HG03457 (cell line): Measurements from ENCODE around the gene AFF3.

Experiments
- ATAC-seq: cut with Tn5 transposase; IDR thresholded peaks from one replicate; pipeline ENCODE4 v1.9.1; 2021; ENCODE audit warnings: moderate number of reproducible peaks; ENCODE audit not compliant: unreplicated experiment

The AFF3 gene

GRCh38 chr2:100016756-100017155 is 125.6 kb downstream of the AFF3 start:
- ATAC-seq = no peak

GRCh38 chr2:100015849-100016248 is 126.5 kb downstream of the AFF3 start:
- no peak for ATAC-seq

DNA sequence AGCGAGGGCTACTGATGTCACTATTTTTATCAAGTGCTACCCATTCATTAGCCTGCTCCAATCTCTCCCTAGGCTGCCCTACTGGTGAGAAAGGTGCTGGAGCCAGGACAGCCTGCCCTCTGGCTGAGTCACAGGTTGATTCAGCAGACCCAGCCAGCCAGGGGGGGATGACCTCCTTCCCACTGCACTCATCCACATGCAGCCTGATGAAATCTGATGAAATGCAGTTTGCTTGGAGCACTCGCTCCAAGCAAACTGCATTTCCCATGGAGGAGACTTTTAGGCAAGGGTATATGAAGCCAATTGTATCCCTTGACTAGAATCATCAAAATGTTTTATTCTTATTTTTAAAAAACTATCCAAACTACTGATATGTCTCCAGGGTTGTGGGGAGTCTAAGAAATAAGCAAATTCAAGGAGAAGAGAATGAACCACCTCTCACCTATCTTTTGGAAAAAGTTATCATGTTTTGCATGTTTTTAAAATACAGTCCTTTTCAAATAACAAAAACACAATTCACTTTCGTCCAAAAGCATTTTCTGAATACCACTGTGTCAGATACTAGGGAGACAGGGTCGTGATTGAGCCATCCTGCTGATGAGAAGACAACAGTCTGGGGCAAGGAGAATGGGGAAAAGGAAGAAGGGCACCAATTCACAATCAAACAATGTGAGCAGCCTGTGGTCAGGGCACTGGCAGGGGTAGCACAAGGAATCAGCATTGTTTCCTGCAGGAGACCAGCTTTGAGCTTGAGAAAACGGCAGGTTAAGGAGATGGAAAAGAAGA is 128.3 kb downstream of the AFF3 start:
- no peak for ATAC-seq

DNA sequence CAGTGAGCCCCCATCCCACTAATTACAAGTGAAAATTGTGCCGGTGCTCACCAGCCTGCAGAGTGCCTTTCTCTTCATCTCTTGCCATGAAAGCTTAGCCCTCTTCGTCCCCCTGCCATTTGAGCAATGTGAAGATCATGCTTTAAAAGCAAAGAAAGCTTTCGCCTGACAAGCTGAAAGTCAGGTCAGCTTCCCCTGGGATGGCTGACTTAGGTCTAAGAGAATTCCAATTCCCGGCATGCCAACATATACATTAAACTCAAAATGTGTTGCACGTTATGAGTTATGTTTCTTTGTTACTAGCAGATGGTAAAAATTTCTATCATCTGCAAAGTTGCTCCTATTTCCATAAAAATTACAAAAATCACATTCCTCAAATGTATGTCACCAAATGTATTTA is 129.8 kb downstream of the AFF3 start:
- ATAC-seq = no peak

DNA sequence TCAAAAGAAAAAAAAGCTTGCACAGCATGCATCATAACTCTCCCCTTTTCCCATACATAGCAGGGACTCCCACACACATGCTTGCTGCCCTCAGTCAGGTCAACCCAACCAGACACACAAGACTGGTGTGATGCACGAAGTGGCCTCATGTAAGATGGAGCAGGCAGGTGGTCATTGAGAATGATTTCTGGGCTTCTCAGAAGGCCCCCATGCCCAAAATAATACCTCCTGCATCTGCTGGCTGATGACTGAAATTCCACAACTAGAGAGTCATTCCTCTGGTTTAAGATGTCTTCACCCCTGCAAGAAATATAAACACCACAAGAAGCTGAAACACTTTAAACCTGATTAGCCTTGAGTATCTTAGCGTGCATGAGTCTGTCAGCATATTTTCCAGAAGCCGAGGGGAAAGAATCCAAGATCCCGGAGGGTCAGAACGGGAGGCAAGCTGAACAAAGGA is 131.1 kb downstream of the AFF3 start:
- no peak for ATAC-seq

DNA sequence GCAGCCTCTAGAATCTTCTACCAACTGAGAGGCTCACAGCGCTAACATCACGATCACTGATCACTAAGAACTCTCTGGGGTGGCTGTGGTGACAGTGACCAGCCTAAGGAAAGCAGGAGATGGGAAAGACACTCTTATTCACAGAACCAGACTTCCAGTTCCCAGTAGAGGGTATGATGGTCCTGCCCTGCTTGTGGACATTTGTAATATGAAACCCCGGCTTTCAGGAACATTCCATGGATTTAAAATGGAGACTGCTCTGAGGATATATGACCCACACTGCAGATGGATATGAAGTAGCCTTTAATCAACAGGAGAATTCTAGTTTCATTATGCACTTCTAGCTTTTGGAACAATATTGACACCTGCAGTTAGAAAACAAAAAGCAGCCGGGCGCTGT is 131.8 kb downstream of the AFF3 start:
- no peak for ATAC-seq

- ATAC-seq = no peak
Measured at GRCh38 chr2:100009743-100010142, 132.6 kb downstream of the AFF3 start.

DNA sequence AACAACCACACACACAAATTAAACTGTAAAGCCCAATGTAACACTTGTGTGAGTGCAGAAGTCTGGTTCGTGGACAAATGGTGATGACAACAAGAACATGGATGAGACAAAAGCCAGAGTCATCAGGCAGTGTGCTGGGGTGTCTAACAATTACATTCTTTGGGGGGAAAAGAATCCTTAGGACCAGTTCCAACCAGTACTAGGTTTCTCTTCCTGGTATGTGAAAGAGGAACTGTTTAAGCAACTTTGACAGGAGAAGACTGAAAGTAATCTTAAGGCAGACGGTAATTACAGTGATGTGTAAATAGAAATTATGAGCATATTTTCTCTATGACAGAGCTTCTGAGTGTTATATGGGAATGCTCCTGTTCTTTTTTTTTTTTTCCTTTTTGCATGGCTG is 133.4 kb downstream of the AFF3 start:
- no peak for ATAC-seq

- no peak for ATAC-seq
Measured at GRCh38 chr2:100006516-100006915, 135.9 kb downstream of the AFF3 start.

GRCh38 chr2:100004959-100005387 is 137.4 kb downstream of the AFF3 start:
- no peak for ATAC-seq

- ATAC-seq = no peak
Measured at GRCh38 chr2:100004348-100004884, 138.0 kb downstream of the AFF3 start.

DNA sequence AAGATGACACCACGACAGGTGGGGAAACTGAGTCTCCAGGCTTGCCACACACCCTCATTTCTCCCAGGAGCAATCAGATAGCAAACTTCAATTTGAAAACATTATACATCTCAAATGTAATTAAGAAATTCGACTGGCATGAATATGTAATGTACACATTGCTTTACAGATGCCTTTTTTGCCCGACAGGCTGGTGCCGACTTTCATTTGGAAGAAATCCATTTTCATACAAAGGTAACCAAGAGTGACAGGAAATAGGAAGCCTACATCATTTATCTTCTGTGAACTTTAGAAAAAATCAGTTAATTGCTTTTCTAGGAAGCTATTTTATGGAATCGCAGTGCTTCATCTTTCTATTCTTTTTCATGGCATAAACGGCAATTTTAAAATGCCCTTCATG is 140.3 kb downstream of the AFF3 start:
- ATAC-seq = no peak

- no peak for ATAC-seq
Measured at GRCh38 chr2:100000915-100001707, 141.3 kb downstream of the AFF3 start.

DNA sequence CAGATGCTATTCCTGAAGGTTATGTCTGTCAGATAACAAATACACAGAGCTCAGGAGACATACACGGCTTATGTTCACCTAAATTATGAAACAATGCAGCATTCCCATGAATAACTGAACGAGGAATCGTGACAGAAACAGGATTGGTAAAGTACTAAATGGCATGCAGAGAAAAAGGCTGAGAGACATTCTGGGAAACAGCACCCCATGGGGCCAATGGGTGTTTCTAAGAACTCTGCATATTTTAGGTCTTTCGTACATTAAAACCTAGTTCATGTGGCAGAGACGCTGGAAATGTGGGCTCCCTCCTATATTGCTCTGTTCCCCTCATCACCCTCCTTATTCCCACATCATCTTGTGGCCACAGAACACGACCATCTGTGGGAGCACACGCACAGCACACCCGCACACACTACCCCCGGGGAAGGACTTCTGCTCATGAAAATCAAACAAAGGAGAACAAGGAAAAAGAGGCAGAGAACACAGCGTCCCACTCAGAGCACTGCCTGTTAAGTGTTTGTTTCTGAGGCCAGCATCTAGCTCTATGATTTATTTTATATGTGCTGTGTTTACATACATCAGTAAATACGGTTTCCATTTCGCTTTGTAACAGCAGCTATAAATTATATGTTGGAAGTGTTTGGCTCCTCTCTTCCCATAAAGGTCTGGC is 143.6 kb downstream of the AFF3 start:
- no peak for ATAC-seq

GRCh38 chr2:99989905-99990304 is 152.5 kb downstream of the AFF3 start:
- ATAC-seq = no peak

DNA sequence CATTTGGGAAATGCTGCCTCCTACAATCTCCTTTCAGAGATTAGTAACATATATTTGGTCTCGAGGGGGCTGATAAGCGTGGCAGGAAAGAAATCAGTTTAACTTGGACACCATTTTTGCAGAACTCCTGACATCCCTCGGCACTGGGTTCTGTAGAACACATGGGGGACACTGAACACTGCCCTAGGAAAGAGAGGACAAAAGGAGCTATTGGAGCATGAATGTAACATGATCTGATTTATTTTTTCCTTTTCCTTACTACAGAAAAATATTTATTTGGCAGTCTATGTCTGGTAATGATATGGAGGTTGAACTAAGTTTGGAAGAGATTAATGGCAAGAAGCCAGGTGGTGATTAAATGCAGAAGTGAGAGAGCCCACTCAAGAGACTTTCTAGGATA is 153.8 kb downstream of the AFF3 start:
- no peak for ATAC-seq

DNA sequence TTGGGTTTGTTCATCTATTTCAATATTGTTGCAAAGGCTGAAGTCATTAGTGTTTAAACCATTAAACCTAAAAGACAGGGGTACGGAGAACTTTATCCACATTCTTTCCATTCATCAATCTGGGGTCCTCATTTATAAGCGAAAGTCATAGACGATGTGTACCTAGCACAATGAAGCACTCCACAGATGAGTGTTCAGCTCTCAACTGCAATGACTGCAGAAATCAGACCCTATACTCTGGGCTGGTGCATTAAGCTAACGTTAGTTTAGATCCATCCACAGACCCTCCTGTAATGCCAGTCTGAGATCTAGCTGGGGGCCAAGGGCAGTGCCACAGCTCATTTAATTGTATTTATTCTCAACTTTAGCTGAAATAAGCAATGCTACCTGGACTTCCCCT is 155.2 kb downstream of the AFF3 start:
- ATAC-seq = no peak

- no peak for ATAC-seq
Measured at GRCh38 chr2:99984799-99985515, 157.4 kb downstream of the AFF3 start.

- no peak for ATAC-seq
Measured at GRCh38 chr2:99982744-99983143, 159.6 kb downstream of the AFF3 start.

DNA sequence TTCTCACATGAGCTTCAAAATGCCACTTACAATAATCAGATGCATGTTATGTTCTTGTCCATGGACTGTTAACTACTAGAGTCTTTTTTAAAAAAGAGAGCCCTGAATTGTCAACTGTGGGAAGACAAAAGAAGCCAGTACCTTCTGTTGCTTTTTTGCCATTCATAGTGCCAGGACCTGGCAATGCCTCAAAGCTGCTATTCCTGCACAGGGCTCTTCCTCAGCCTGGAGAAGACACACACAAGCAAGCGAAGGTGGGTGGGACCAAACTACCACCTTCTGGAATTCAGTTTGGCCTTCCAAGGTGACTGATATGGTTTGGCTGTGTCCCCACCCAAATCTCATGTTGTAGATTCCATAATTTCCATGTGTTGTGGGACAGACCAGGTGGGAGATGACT is 160.6 kb downstream of the AFF3 start:
- no peak for ATAC-seq

DNA sequence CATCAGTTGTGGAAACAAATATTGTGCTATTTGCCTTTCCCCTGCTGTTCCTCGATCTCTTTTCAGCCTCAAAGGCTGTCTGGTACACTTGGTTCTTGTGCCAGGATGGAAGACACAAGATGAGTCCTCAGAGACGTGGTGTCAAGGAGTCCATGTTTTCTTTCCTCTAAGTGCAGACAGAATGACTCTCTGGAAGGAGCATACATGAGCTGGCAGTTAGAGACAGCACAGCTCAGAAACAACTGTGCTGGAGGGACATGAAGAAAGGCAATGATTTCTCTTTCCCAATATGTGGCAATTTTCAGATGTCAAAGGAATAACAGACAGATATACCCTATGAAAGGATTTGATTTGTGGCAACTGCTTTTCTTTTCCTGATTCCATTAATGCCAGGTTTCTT is 162.2 kb downstream of the AFF3 start:
- no peak for ATAC-seq
